Astrocyte of the spinal cord (primary cell): ENCODE data around the gene PIEZO1.
"Not testable (repeated sequence)": the region's sequence is repeated elsewhere in the genome, so short reads cannot be mapped to it uniquely, and the experiment has no call there.

Experiments used
- DNase-seq: peaks from one replicate; pipeline ENCODE4 v3.0.0; 2011; ENCODE audit warnings: low read depth, low spot score
- H3K4me3 ChIP-seq: 2 replicates; pipeline ENCODE4 v1.5.1; 2011; ENCODE audit warnings: low read depth, mild to moderate bottlenecking, low read length, moderate library complexity
- CTCF ChIP-seq: IDR thresholded peaks from 2 replicates; pipeline ENCODE4 v1.5.1; 2012; ENCODE audit warnings: low read depth, mild to moderate bottlenecking, low read length, inconsistent platforms
- in situ Hi-C: cut with HindIII; loops from 2 replicates; pipeline ENCODE4 v1.10.0; 2017; ENCODE audit warnings: low sequenced_read_pairs

The PIEZO1 gene

GRCh38 chr16:88777471-88778270 lies 7.3 kb downstream of the PIEZO1 start:
- no peak overlapping the region for H3K4me3 ChIP-seq
- in situ Hi-C loops = no loop called here
- no peak for DNase-seq
- TF ChIP-seq CTCF = no peak

- TF ChIP-seq CTCF = no peak
- no peak for DNase-seq
- no peak overlapping the region for H3K4me3 ChIP-seq
- in situ Hi-C loops = no loop called here
These were observed 9.2 kb downstream of the PIEZO1 start for GRCh38 chr16:88775825-88776224.

- DNase-seq = no peak
- no peak overlapping the region for H3K4me3 ChIP-seq
- in situ Hi-C loops = no loop called here
- no peak for TF ChIP-seq CTCF
These were observed 10.3 kb downstream of the PIEZO1 start for GRCh38 chr16:88774544-88775393.

GRCh38 chr16:88773812-88774291 lies 11.2 kb downstream of the PIEZO1 start:
- no peak overlapping the region for H3K4me3 ChIP-seq
- in situ Hi-C loops = no loop called here
- peak; percentile 62 for DNase-seq
- TF ChIP-seq CTCF = no peak

- DNase-seq = peak; percentile 90
- no peak overlapping the region for H3K4me3 ChIP-seq
- TF ChIP-seq CTCF = no peak
- in situ Hi-C loops = no loop called here
These were observed 11.9 kb downstream of the PIEZO1 start for GRCh38 chr16:88772871-88773811.

GRCh38 chr16:88771781-88772180 lies 13.2 kb downstream of the PIEZO1 start:
- in situ Hi-C loops, DNase-seq, H3K4me3 ChIP-seq: not testable (repeated sequence)
